ENCODE measurements around the gene CX3CL1.

Gene CX3CL1

DNA sequence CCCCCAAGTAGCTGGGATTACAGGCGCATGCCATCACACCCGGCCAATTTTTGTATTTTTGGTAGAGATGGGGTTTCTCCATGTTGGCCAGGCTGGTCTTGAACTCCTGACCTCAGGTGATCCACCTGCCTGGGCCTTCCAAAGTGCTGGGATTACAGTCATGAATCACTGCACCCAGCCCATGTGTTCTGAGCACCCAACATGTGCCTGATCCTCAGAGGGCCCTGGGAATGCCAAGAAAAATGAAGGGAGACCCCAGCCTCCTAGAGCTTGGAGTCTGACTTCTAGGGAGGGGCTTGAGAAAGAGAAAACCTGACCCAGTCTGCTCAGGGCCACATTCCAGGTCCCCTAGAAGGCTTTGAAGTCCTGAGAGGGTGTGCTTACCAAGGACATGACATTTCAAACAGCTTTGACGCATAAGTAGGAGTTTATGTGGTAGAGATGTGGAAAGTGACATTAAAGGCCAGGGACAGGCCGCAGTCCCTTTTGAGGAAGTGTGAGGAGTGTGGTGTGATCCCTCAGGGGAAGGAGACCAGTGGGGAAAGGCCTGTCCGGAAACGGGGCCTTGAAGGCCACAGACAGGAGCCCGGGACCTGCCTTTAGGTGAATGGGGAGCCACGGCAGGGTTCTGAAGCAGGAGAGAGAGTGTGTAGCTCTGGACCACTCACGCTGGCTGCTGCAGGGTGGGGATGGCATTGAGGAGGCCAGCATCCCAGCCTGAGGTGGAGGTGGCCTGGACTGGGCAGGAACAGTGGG lies 14.8 kb upstream of the CX3CL1 start (continued):
- TF ChIP-seq ZFP30 (CRISPR knock-in tag; IDR thresholded peaks at IDR 0.05), result no peak

DNA sequence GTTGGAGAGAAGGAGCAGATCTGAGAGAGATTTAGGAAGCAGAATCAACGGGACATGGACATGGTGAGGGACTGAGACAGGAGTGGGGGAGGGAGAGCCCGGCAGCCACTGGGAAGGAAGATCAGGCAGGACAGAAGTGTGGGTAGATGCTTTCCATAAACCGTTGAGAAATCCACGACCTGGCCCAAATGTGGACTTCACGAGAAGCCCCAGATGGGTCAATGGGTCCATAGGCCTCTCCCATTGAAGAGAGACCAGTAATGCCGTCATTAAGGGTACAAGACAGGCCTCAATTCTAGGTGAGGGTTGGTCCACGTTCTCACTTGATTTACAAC lies 14.2 kb upstream of the CX3CL1 start:
- TF ChIP-seq ZNF565 (CRISPR knock-in tag; conservative IDR thresholded peaks at IDR 0.05; ENCODE audit: low read depth) (no peak), PATZ1 (CRISPR knock-in tag; IDR thresholded peaks at IDR 0.05; ENCODE audit: borderline replicate concordance) (no peak), ZFP30 (CRISPR knock-in tag; IDR thresholded peaks at IDR 0.05) (no peak), OSR1 (CRISPR knock-in tag; IDR thresholded peaks at IDR 0.05) (no peak), ZC3H10 (CRISPR knock-in tag; IDR thresholded peaks at IDR 0.05) (no peak), ARNTL (CRISPR knock-in tag; IDR thresholded peaks at IDR 0.05; ENCODE audit: borderline replicate concordance, low read depth) (no peak), ZNF8 (CRISPR knock-in tag; IDR thresholded peaks at IDR 0.05) (no peak), ZFP3 (CRISPR knock-in tag; IDR thresholded peaks at IDR 0.05) (no peak), SNAI2 (CRISPR knock-in tag; IDR thresholded peaks at IDR 0.05) (no peak), GLIS3 (CRISPR knock-in tag; IDR thresholded peaks at IDR 0.05) (no peak), ISL1 (CRISPR knock-in tag; IDR thresholded peaks at IDR 0.05) (no peak)
- TF ChIP-seq, protein P1, sequence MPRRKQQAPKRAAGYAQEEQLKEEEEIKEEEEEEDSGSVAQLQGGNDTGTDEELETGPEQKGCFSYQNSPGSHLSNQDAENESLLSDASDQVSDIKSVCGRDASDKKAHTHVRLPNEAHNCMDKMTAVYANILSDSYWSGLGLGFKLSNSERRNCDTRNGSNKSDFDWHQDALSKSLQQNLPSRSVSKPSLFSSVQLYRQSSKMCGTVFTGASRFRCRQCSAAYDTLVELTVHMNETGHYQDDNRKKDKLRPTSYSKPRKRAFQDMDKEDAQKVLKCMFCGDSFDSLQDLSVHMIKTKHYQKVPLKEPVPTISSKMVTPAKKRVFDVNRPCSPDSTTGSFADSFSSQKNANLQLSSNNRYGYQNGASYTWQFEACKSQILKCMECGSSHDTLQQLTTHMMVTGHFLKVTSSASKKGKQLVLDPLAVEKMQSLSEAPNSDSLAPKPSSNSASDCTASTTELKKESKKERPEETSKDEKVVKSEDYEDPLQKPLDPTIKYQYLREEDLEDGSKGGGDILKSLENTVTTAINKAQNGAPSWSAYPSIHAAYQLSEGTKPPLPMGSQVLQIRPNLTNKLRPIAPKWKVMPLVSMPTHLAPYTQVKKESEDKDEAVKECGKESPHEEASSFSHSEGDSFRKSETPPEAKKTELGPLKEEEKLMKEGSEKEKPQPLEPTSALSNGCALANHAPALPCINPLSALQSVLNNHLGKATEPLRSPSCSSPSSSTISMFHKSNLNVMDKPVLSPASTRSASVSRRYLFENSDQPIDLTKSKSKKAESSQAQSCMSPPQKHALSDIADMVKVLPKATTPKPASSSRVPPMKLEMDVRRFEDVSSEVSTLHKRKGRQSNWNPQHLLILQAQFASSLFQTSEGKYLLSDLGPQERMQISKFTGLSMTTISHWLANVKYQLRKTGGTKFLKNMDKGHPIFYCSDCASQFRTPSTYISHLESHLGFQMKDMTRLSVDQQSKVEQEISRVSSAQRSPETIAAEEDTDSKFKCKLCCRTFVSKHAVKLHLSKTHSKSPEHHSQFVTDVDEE (CRISPR knock-in tag; IDR thresholded peaks at IDR 0.05), result no peak
- TF ChIP-seq, protein P2, sequence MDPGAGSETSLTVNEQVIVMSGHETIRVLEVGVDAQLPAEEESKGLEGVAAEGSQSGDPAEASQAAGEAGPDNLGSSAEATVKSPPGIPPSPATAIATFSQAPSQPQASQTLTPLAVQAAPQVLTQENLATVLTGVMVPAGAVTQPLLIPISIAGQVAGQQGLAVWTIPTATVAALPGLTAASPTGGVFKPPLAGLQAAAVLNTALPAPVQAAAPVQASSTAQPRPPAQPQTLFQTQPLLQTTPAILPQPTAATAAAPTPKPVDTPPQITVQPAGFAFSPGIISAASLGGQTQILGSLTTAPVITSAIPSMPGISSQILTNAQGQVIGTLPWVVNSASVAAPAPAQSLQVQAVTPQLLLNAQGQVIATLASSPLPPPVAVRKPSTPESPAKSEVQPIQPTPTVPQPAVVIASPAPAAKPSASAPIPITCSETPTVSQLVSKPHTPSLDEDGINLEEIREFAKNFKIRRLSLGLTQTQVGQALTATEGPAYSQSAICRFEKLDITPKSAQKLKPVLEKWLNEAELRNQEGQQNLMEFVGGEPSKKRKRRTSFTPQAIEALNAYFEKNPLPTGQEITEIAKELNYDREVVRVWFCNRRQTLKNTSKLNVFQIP (CRISPR knock-in tag; IDR thresholded peaks at IDR 0.05; ENCODE audit: borderline replicate concordance, low read depth), result no peak
- TF ChIP-seq, protein P3, sequence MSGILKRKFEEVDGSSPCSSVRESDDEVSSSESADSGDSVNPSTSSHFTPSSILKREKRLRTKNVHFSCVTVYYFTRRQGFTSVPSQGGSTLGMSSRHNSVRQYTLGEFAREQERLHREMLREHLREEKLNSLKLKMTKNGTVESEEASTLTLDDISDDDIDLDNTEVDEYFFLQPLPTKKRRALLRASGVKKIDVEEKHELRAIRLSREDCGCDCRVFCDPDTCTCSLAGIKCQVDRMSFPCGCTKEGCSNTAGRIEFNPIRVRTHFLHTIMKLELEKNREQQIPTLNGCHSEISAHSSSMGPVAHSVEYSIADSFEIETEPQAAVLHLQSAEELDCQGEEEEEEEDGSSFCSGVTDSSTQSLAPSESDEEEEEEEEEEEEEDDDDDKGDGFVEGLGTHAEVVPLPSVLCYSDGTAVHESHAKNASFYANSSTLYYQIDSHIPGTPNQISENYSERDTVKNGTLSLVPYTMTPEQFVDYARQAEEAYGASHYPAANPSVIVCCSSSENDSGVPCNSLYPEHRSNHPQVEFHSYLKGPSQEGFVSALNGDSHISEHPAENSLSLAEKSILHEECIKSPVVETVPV (CRISPR knock-in tag; IDR thresholded peaks at IDR 0.05), result no peak
- ATAC-seq, result no peak

GRCh38 chr16:57358527-57359095 lies 13.7 kb upstream of the CX3CL1 start, which contains the start of gene CCL22:
Gene CCL22, plus strand, starts transcription at chr16:57358783. Its CDS starts 34 bp downstream, at chr16:57358817.
- no peak for ATAC-seq
- TF ChIP-seq RARB (CRISPR knock-in tag; IDR thresholded peaks at IDR 0.05) (no peak), ZFP30 (CRISPR knock-in tag; IDR thresholded peaks at IDR 0.05) (no peak), ZNF565 (CRISPR knock-in tag; conservative IDR thresholded peaks at IDR 0.05; ENCODE audit: low read depth) (no peak), CSDC2 (CRISPR knock-in tag; IDR thresholded peaks at IDR 0.05) (no peak), SNAI2 (CRISPR knock-in tag; IDR thresholded peaks at IDR 0.05) (no peak), ZFP3 (CRISPR knock-in tag; IDR thresholded peaks at IDR 0.05) (no peak), CREB5 (CRISPR knock-in tag; IDR thresholded peaks at IDR 0.05; ENCODE audit: low read depth) (no peak), ZNF8 (CRISPR knock-in tag; IDR thresholded peaks at IDR 0.05) (no peak), GLIS3 (CRISPR knock-in tag; IDR thresholded peaks at IDR 0.05) (no peak), PPARA (CRISPR knock-in tag; IDR thresholded peaks at IDR 0.05; ENCODE audit: borderline replicate concordance) (no peak), ARNTL (CRISPR knock-in tag; IDR thresholded peaks at IDR 0.05; ENCODE audit: borderline replicate concordance, low read depth) (no peak), ISL1 (CRISPR knock-in tag; IDR thresholded peaks at IDR 0.05) (no peak), ZNF70 (CRISPR knock-in tag; IDR thresholded peaks at IDR 0.05) (no peak), TOX (CRISPR knock-in tag; IDR thresholded peaks at IDR 0.05; ENCODE audit: borderline replicate concordance) (no peak), ZC3H10 (CRISPR knock-in tag; IDR thresholded peaks at IDR 0.05) (no peak), TCF4 (CRISPR knock-in tag; IDR thresholded peaks at IDR 0.05; ENCODE audit: borderline replicate concordance) (no peak), ESRRG (CRISPR knock-in tag; IDR thresholded peaks at IDR 0.05) (no peak)
- TF ChIP-seq, protein P1 (CRISPR knock-in tag; IDR thresholded peaks at IDR 0.05), result no peak
- TF ChIP-seq, protein P2 (CRISPR knock-in tag; IDR thresholded peaks at IDR 0.05; ENCODE audit: borderline replicate concordance, low read depth), result no peak

Measured in SK-N-SH treated with all-trans-retinoic acid at 6 μM for 48 hours (cell line).